GM18502 (cell line): Measurements from ENCODE around the gene KCTD17.

Experiments used
- ATAC-seq: cut with Tn5 transposase; IDR thresholded peaks from one replicate; pipeline ENCODE4 v1.9.1; 2021; ENCODE audit warnings: mild to moderate bottlenecking; ENCODE audit not compliant: unreplicated experiment, poor library complexity

Gene KCTD17

GRCh38 chr22:37036655-37037377 lies 14.7 kb upstream of the KCTD17 start:
- no peak for ATAC-seq

GRCh38 chr22:37037669-37038068 lies 13.9 kb upstream of the KCTD17 start:
- ATAC-seq: no peak

GRCh38 chr22:37039466-37039865 lies 12.1 kb upstream of the KCTD17 start:
- ATAC-seq: no peak

- ATAC-seq: no peak
Observed at GRCh38 chr22:37043209-37043827, 8.2 kb upstream of the KCTD17 start.

GRCh38 chr22:37043828-37044538 lies 7.6 kb upstream of the KCTD17 start:
- no peak for ATAC-seq

- ATAC-seq: no peak
Observed at GRCh38 chr22:37044634-37045625, 6.6 kb upstream of the KCTD17 start.

GRCh38 chr22:37045958-37046357 lies 5.6 kb upstream of the KCTD17 start:
- no peak for ATAC-seq

- ATAC-seq: no peak
Observed at GRCh38 chr22:37046589-37046988, 5.0 kb upstream of the KCTD17 start.

GRCh38 chr22:37047006-37047405 lies 4.5 kb upstream of the KCTD17 start:
- ATAC-seq: no peak

- ATAC-seq: no peak
Observed at GRCh38 chr22:37048133-37048532, 3.4 kb upstream of the KCTD17 start.

- no peak for ATAC-seq
Observed at GRCh38 chr22:37049224-37049623, 2.3 kb upstream of the KCTD17 start.

GRCh38 chr22:37050913-37051312 lies 629 bp upstream of the KCTD17 start:
- ATAC-seq: no peak

GRCh38 chr22:37052386-37053309 lies 1.1 kb downstream of the KCTD17 start:
- ATAC-seq: no peak

- ATAC-seq: no peak
Observed at GRCh38 chr22:37053310-37054055, 1.9 kb downstream of the KCTD17 start.

- no peak for ATAC-seq
Observed at GRCh38 chr22:37054056-37054395, 2.5 kb downstream of the KCTD17 start.

- ATAC-seq: no peak
Observed at GRCh38 chr22:37054600-37055365, 3.2 kb downstream of the KCTD17 start.

GRCh38 chr22:37056246-37056645 lies 4.7 kb downstream of the KCTD17 start:
- ATAC-seq: no peak

- no peak for ATAC-seq
Observed at GRCh38 chr22:37057226-37057625, 5.7 kb downstream of the KCTD17 start.
